Duodenal mucosa (tissue), 2 donors: Measurements from ENCODE around the gene RABGAP1.

Source experiments
- H3K27ac ChIP-seq: one replicate; pipeline ENCODE4 v1.7.0; 2013; ENCODE audit warnings: low read depth, low read length
- H3K27me3 ChIP-seq, 2 donors: one replicate each; pipeline ENCODE4 v1.7.0; 2013; ENCODE audit warnings: low read length in 2 of 2, control low read depth in 1 of 2; ENCODE audit not compliant: insufficient read depth in 2 of 2, control insufficient read depth in 1 of 2
- H3K36me3 ChIP-seq, 2 donors: one replicate each; pipeline ENCODE4 v1.7.0; 2013; ENCODE audit warnings: low read length in 2 of 2, control low read depth in 1 of 2; ENCODE audit not compliant: insufficient read depth in 2 of 2, control insufficient read depth in 1 of 2
- H3K4me1 ChIP-seq, 2 donors: one replicate each; pipeline ENCODE4 v1.7.0; 2013; ENCODE audit warnings: low read length in 2 of 2, control low read depth in 1 of 2; ENCODE audit not compliant: insufficient read depth in 2 of 2, control insufficient read depth in 1 of 2
- H3K4me3 ChIP-seq, 2 donors: one replicate each; pipeline ENCODE4 v1.7.0; 2013; ENCODE audit warnings: low read length in 2 of 2, low read depth in 1 of 2
- H3K9ac ChIP-seq, 2 donors: one replicate each; pipeline ENCODE4 v1.7.0; 2013; ENCODE audit warnings: low read length in 2 of 2, low read depth in 1 of 2
- H3K9me3 ChIP-seq, 2 donors: one replicate each; pipeline ENCODE4 v1.7.0; 2013; ENCODE audit warnings: low read length in 2 of 2, control low read depth in 1 of 2; ENCODE audit not compliant: control insufficient read depth in 1 of 2

The RABGAP1 gene

DNA sequence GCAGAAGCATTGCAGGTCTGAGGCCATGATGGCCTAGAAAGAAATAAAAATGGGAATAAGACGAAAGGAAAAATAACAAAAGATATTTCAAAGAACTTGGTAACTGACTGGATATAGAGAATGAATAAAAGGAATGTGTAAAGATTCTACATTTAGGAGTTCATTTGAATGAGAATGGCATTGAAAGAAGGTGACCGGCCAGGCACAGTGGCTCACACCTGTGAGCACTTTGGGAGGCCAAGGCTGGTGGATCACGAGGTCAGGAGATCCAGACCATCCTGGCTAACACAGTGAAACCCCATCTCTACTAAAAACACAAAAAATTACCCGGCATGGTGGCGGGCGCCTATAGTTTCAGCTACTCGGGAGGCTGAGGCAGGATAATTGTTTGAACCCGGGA is 18.1 kb upstream of the RABGAP1 start:
- Histone ChIP-seq H3K9ac (no peak overlapping the region), H3K4me1 (no peaks in the 10 kb centered on the region), H3K27ac (no peak overlapping the region), H3K36me3 (peaks cover 15 to 16% of the 10 kb centered on the region in 2 donors), H3K9me3 (no peaks in the 10 kb centered on the region), H3K4me3 (no peak overlapping the region), H3K27me3 (no peaks in the 10 kb centered on the region)

DNA sequence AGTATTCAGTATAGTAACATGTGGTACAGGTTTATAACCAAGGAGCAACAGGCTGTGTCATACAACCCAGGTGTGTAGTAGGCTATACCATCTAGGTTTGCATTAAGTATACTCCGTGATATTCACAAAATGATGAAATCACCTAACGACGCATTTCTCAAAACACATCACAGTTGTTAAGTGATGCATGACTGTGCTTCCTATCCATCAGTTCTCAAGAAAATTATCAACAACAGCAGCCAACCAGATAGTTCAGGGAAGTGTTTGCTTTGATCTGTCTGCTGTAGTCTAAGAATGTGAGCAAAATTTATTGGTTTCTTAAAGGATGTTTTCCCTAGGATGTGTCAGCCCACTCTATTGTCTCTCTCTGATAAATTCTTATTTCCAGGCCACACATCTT is 16.9 kb upstream of the RABGAP1 start:
- Histone ChIP-seq H3K4me1 (no peaks in the 10 kb centered on the region), H3K36me3 (peaks cover 7 to 9% of the 10 kb centered on the region in 2 donors), H3K9ac (no peak overlapping the region), H3K27me3 (no peaks in the 10 kb centered on the region), H3K4me3 (no peak overlapping the region), H3K27ac (no peak overlapping the region), H3K9me3 (no peaks in the 10 kb centered on the region)

DNA sequence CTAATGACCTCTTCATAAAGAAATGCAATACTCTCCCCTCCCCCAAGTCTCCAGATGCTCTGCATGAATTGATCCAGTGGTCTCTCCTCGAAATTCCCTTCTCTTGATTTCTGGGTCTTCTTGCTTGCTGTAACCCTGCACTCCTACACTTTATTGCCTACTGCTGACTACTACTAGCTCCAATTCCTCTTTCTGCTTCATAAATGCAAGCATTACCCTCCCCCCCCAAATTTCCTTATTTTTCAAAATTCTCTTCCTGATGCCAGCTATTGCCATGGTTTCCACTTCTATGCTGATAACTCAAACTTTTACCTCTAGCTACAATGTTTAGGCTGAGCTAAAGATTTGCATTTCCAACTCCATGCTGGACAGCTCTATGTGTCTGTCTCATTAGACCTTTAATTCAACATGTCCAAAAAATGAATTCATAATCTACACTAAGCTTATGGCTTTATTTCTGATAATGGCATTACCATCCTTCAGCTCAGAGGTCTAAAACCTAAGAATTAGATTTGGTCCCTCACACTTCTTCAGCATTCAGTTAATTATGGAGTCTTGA is 10.9 kb upstream of the RABGAP1 start:
- no peak overlapping the region for H3K9ac ChIP-seq
- H3K4me3 ChIP-seq: peak overlapping the region; percentile 85 to 89
- H3K27ac ChIP-seq: no peak overlapping the region
- no peaks in the 10 kb centered on the region for H3K27me3 ChIP-seq
- peaks cover 14 to 21% of the 10 kb centered on the region in 2 donors for H3K4me1 ChIP-seq
- H3K9me3 ChIP-seq: no peaks in the 10 kb centered on the region
- no peaks in the 10 kb centered on the region for H3K36me3 ChIP-seq

DNA sequence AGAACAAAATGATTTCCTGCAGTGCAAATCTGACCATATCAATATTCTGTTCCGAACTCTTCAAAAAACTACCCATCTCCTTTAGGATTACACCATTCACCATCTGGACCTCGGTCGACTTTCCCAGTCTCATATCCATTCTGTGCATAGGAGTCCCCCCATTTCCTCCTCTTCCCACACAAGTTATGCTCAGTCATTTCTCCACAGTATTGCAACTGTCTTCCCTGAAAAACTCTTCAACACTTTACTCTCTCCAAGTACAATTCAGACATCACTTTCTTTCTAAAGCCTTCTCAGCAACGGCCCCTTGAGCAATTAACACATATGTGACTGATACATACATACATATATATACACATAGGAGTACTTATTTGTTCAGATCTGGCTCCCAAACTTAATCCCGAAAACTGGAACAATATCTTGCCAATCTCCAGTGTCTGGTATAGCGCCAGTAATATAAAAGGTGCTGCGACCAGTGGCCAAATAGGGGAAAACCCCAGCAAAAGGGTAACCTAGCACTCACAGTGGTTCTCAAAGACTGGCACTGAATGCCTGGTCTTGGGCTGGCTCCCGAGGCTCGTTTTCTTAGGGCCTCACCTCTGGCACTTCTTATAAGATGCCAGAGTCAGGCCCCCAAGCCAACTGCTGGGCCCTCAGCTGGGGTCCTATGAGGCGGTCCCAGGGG is 10.1 kb upstream of the RABGAP1 start:
- Histone ChIP-seq H3K4me3 (peak overlapping the region; percentile 85 to 89), H3K4me1 (peaks cover 14 to 21% of the 10 kb centered on the region in 2 donors), H3K27me3 (no peaks in the 10 kb centered on the region), H3K9me3 (no peaks in the 10 kb centered on the region), H3K9ac (peak overlapping the region; percentile 71 to 75), H3K27ac (peak overlapping the region; percentile 44), H3K36me3 (no peaks in the 10 kb centered on the region)

DNA sequence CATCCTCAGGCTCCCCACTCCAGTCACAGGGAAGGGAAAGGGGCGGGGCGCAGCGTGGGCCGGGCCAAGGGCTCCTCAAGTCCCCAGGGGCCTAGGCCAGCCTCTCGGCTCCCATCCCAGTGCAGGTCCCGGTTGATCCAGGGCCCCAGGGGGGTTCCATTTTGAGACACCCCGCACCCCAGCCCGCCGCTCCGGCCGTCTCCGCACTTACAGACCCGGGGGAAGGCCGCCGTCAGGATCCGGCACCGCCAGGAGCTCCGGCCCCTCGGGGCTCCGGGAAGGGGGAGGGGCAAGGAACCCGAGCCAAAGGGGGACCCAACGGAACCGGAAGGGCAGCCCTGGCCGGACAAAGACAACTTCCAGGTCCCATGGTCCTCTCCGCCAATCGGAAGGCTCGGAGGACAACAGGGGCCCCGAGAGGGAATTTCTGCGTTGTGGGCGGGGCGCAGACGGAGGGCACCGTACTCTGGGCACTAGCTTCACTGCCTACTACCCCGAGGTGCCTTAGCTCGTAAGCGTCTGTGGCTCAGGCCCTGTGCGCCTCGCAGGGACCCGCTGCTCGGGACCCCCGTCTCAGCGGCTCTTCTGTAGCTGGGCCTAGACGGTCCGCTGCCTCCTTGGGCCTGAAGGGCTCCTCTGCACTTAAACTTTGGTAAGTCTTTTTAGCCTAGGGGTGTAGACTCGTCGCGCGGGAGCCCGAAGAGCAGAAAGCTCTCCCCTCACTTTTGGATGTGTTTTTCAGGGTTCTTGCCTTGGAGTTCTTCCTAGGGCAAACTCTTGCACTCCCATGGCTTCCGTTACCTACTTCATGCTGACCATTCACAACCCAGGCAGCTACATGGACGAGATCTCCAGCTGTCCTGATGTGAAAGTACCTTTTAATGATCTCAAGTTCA is 9.3 kb upstream of the RABGAP1 start, which contains the start of gene ZBTB26:
TSS of gene ZBTB26 (minus strand) at position 287 of the 896 bp plus-strand sequence. CDS start 11,578 bp downstream, outside the sequence.
- H3K4me3 ChIP-seq: peak within 1 kb of the TSS; percentile 85 to 89
- H3K4me1 ChIP-seq: peaks cover 14 to 21% of the 10 kb centered on the region in 2 donors
- peak within 1 kb of the TSS; percentile 44 for H3K27ac ChIP-seq
- no peaks in the 10 kb centered on the region for H3K9me3 ChIP-seq
- H3K9ac ChIP-seq: peak within 1 kb of the TSS; percentile 71 to 75
- H3K36me3 ChIP-seq: peaks cover 3% of the 10 kb centered on the region in 2 donors
- H3K27me3 ChIP-seq: no peaks in the 10 kb centered on the region

DNA sequence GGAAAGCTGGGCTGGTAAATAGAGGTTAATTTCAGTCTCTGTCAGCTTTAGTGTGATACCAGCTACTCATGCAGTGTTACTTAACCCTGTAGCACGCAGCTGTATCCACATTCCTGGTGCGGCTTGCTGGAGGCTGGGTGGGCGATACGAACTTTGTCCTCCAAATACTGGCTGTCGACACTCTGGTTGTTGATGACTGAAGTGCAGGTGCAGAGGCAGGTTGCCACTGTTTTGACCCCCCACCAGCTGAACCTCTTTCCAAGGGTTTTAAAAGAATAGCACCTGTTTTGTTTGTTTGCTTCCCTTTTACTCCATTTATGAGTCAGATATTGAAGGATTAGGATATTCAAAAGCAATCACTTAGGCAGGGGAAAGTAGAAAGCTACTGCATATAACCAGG is 4.4 kb upstream of the RABGAP1 start:
- H3K9me3 ChIP-seq: no peaks in the 10 kb centered on the region
- H3K9ac ChIP-seq: no peak overlapping the region
- no peak overlapping the region for H3K27ac ChIP-seq
- no peaks in the 10 kb centered on the region for H3K27me3 ChIP-seq
- peaks cover 4 to 13% of the 10 kb centered on the region in 2 donors for H3K36me3 ChIP-seq
- no peak overlapping the region for H3K4me3 ChIP-seq
- H3K4me1 ChIP-seq: peaks cover 6 to 12% of the 10 kb centered on the region in 2 donors

DNA sequence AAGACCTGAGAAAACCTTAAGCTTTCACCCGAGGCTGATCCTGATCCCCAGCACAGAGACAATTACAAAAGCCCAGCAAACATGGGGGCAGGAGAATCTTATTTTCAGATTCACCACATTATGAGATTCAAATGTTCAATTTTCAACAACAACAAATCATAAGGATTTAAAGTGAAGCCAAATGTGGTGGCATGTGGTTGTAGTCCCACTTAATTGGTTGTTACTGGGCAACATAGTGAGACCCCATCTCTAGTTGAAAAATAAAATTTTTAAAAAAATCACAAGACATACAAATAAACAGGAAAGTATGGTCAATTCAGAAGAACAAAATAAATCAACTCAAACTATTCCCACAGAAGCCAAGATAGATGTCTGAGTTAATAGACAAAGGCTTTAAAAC is 3.9 kb upstream of the RABGAP1 start:
- H3K4me1 ChIP-seq: peaks cover 10 to 15% of the 10 kb centered on the region in 2 donors
- H3K4me3 ChIP-seq: no peak overlapping the region
- H3K9ac ChIP-seq: no peak overlapping the region
- H3K27ac ChIP-seq: no peak overlapping the region
- peaks cover 4 to 13% of the 10 kb centered on the region in 2 donors for H3K36me3 ChIP-seq
- no peaks in the 10 kb centered on the region for H3K9me3 ChIP-seq
- H3K27me3 ChIP-seq: no peaks in the 10 kb centered on the region

DNA sequence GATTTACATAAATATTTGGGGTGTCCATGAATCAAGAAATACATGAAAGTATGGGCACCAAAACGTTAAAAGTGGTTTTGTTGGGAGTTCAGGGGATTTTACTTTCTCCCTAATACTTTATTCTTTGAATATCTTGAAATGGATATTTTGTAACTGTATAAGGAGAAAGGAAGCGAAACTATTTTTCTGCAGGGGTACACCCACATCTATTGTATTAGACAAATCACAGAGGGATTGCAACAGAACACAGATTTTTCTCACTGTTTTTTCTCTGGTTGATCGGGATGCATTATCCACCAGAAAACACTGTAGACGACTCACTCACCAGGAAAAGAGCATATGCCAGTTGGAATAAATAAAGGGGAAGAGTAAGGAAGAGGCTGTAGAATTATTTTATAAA is 1.2 kb upstream of the RABGAP1 start:
- Histone ChIP-seq H3K27me3 (no peaks in the 10 kb centered on the region), H3K27ac (no peak overlapping the region), H3K9me3 (no peaks in the 10 kb centered on the region), H3K9ac (no peak overlapping the region), H3K36me3 (peaks cover 4 to 13% of the 10 kb centered on the region in 2 donors), H3K4me1 (peaks cover 9 to 17% of the 10 kb centered on the region in 2 donors), H3K4me3 (no peak overlapping the region)

DNA sequence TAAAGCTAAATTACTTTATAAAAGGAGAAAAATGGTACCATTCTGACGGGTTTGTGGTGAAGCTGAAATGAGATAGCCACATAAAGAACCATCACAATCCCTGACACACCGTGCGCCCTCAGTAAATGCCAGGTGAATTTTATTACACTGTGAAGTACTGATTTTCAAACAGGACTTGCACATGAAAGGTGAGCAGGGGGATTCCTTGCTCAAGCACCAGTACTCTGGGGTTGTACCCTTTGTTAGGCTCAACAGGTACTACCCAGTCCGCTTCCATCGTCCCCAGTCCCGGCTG is 419 bp upstream of the RABGAP1 start:
- Histone ChIP-seq H3K4me3 (peak overlapping the region; percentile 67 to 75), H3K36me3 (peaks cover 4 to 13% of the 10 kb centered on the region in 2 donors), H3K4me1 (peaks cover 13 to 17% of the 10 kb centered on the region in 2 donors), H3K27ac (peak overlapping the region; percentile 37), H3K27me3 (no peaks in the 10 kb centered on the region), H3K9me3 (no peaks in the 10 kb centered on the region), H3K9ac (peak overlapping the region in 1 of 2 donors; percentile 76)
